ENCODE data around the gene MEGF6.
"Not testable (repeated sequence)": the region's sequence is repeated elsewhere in the genome, so short reads cannot be mapped to it uniquely, and the experiment has no call there.

MEGF6 gene

GRCh38 chr1:3590951-3591865, 20.1 kb downstream of the MEGF6 start:
- DNase-seq: peak; percentile 41
- H3K27me3 ChIP-seq (ENCODE audit: insufficient read depth, low read depth, severe bottlenecking): no peaks in the 10 kb centered on the region

GRCh38 chr1:3590139-3590763, 21.1 kb downstream of the MEGF6 start:
- no peaks in the 10 kb centered on the region for H3K9me3 ChIP-seq (ENCODE audit: severe bottlenecking)
- H3K27me3 ChIP-seq (ENCODE audit: insufficient read depth, low read depth, severe bottlenecking): no peaks in the 10 kb centered on the region
- H3K4me3 ChIP-seq (ENCODE audit: low read depth, low read length): no peak overlapping the region; the same call in 1 of the 2 replicates
- H3K36me3 ChIP-seq: no peaks in the 10 kb centered on the region
- TF ChIP-seq CTCF (IDR thresholded peaks at IDR 0.05; ENCODE audit: low read depth, low read length): no peak
- peak; percentile 64 for DNase-seq
- peak overlapping the region; percentile 60 for H3K27ac ChIP-seq

More at GRCh38 chr1:3590951-3591865, 20.1 kb downstream of the MEGF6 start:
- no peak overlapping the region; the same call in 1 of the 2 replicates for H3K27ac ChIP-seq
- H3K4me3 ChIP-seq (ENCODE audit: low read depth, low read length): no peak overlapping the region
- TF ChIP-seq CTCF (IDR thresholded peaks at IDR 0.05; ENCODE audit: low read depth, low read length): peak; percentile 40
- no peaks in the 10 kb centered on the region for H3K9me3 ChIP-seq (ENCODE audit: severe bottlenecking)
- no peaks in the 10 kb centered on the region for H3K36me3 ChIP-seq

GRCh38 chr1:3588395-3588794, 22.9 kb downstream of the MEGF6 start:
- Histone ChIP-seq H3K36me3 (no peaks in the 10 kb centered on the region), H3K4me3 (ENCODE audit: low read depth, low read length) (no peak overlapping the region), H3K27me3 (ENCODE audit: insufficient read depth, low read depth, severe bottlenecking) (no peaks in the 10 kb centered on the region), H3K9me3 (ENCODE audit: severe bottlenecking) (no peaks in the 10 kb centered on the region), H3K27ac (no peak overlapping the region)
- DNase-seq: peak; percentile 50
- peak; percentile 20; the same call in 1 of the 2 replicates for TF ChIP-seq CTCF (IDR thresholded peaks at IDR 0.05; ENCODE audit: low read depth, low read length)

GRCh38 chr1:3586986-3587759, 24.1 kb downstream of the MEGF6 start:
- no peaks in the 10 kb centered on the region for H3K27me3 ChIP-seq (ENCODE audit: insufficient read depth, low read depth, severe bottlenecking)
- no peak overlapping the region for H3K4me3 ChIP-seq (ENCODE audit: low read depth, low read length)
- no peak for DNase-seq
- TF ChIP-seq CTCF (IDR thresholded peaks at IDR 0.05; ENCODE audit: low read depth, low read length): no peak
- no peaks in the 10 kb centered on the region for H3K36me3 ChIP-seq
- no peak overlapping the region for H3K27ac ChIP-seq
- no peaks in the 10 kb centered on the region for H3K9me3 ChIP-seq (ENCODE audit: severe bottlenecking)

- Histone ChIP-seq H3K27ac (no peak overlapping the region), H3K9me3 (ENCODE audit: severe bottlenecking) (no peaks in the 10 kb centered on the region), H3K36me3 (no peaks in the 10 kb centered on the region), H3K27me3 (ENCODE audit: insufficient read depth, low read depth, severe bottlenecking) (no peaks in the 10 kb centered on the region), H3K4me3 (ENCODE audit: low read depth, low read length) (no peak overlapping the region)
- TF ChIP-seq CTCF (IDR thresholded peaks at IDR 0.05; ENCODE audit: low read depth, low read length): no peak
- no peak for DNase-seq
Measured at GRCh38 chr1:3585940-3586568, 25.3 kb downstream of the MEGF6 start.

- H3K36me3 ChIP-seq; H3K4me3 ChIP-seq (ENCODE audit: low read depth, low read length); H3K27me3 ChIP-seq (ENCODE audit: insufficient read depth, low read depth, severe bottlenecking); H3K27ac ChIP-seq; DNase-seq; H3K9me3 ChIP-seq (ENCODE audit: severe bottlenecking): not testable (repeated sequence)
Measured at GRCh38 chr1:3585353-3585868, 25.9 kb downstream of the MEGF6 start.

Measured in WERI-Rb-1 (cell line).